KMS-11 (cell line): Measurements from ENCODE around the gene MRPL10.

Source experiments
- H2AFZ ChIP-seq: fragments of 200-600 bp; sonication (generic); 2 replicates; pipeline ENCODE4 v1.6.1; 2016; ENCODE audit warnings: antibody characterized with exemption, mixed run types, low read depth
- H3K27ac ChIP-seq: fragments of 200-600 bp; sonication (generic); 2 replicates; pipeline ENCODE4 v1.6.1; 2016; ENCODE audit warnings: mild to moderate bottlenecking, mixed run types
- H3K27me3 ChIP-seq: fragments of 200-600 bp; sonication (generic); 2 replicates; pipeline ENCODE4 v1.6.1; 2017; ENCODE audit warnings: mild to moderate bottlenecking, low read depth, mixed run types, moderate library complexity; ENCODE audit not compliant: insufficient read depth
- H3K36me3 ChIP-seq: fragments of 200-600 bp; sonication (generic); 2 replicates; pipeline ENCODE4 v1.6.1; 2017; ENCODE audit warnings: mild to moderate bottlenecking, mixed run types; ENCODE audit not compliant: insufficient read depth
- H3K4me1 ChIP-seq: fragments of 200-600 bp; sonication (generic); 2 replicates; pipeline ENCODE4 v1.6.1; 2016; ENCODE audit warnings: mild to moderate bottlenecking, low read depth, mixed run types; ENCODE audit not compliant: poor library complexity, severe bottlenecking
- H3K4me2 ChIP-seq: fragments of 200-600 bp; sonication (generic); 2 replicates; pipeline ENCODE4 v1.7.0; 2016; ENCODE audit warnings: mild to moderate bottlenecking, mixed run types
- H3K4me3 ChIP-seq: fragments of 200-600 bp; sonication (generic); IDR thresholded peaks from 2 replicates; pipeline ENCODE4 v1.6.1; 2017; ENCODE audit warnings: low read depth, low read length, mixed read lengths; ENCODE audit not compliant: insufficient read depth
- H3K79me2 ChIP-seq: fragments of 200-600 bp; sonication (generic); 2 replicates; pipeline ENCODE4 v1.6.1; 2016; ENCODE audit warnings: low read depth, mixed run types; ENCODE audit not compliant: insufficient read depth
- H3K9ac ChIP-seq: fragments of 200-600 bp; sonication (generic); 2 replicates; pipeline ENCODE4 v1.6.1; 2016; ENCODE audit warnings: mild to moderate bottlenecking, mixed run types
- H4K20me1 ChIP-seq: fragments of 200-600 bp; sonication (generic); 2 replicates; pipeline ENCODE4 v1.6.1; 2016; ENCODE audit warnings: mild to moderate bottlenecking, mixed run types; ENCODE audit not compliant: insufficient read depth
- CTCF ChIP-seq: fragments of 200-600 bp; sonication (generic); conservative IDR thresholded peaks from 2 replicates; pipeline ENCODE4 v1.6.1; 2017; ENCODE audit warnings: low read depth, mild to moderate bottlenecking, antibody characterized with exemption, low read length, moderate library complexity, mixed read lengths

MRPL10 gene

DNA sequence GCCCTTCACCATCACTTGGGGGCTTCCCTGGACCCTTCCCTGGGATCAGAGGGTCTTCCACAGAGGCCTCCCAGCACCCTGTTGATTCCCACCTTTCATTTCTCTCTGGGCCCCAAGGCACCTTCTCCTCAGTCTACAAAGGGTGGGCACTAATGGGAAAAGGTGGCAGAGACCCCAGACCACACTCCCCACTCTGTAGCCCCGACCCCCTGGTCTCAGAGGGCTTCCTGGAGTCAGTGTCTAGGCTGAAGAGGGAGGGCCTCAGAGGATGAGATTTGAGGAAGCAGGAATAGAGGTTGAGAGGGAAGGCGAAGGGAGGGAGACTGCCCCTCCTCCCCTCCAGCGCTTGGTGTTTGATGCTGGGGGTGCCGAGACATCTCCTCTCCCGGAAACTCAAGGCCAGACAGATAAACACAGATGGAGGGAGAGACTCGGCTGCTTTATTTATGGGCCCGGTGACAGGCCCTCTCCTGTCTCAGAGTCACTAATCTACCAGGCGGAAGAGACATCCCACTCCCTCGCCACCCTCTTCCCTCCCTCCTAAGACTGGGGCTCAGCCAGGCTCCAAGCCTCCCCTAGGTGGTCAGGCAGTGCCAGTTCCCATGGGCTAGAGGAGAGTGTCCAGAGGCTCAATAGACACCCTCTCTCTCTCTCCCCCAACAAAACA is 46.2 kb upstream of the MRPL10 start:
- Histone ChIP-seq H3K27me3 (peaks cover 87% of the 10 kb centered on the region), H3K36me3 (no peaks in the 10 kb centered on the region), H3K79me2 (no peaks in the 10 kb centered on the region), H3K4me1 (no peaks in the 10 kb centered on the region), H4K20me1 (no peaks in the 10 kb centered on the region), H3K4me2 (no peak overlapping the region), H3K4me3 (no peak overlapping the region), H2AFZ (no peak overlapping the region), H3K27ac (no peak overlapping the region), H3K9ac (no peak overlapping the region)
- no peak for TF ChIP-seq CTCF

DNA sequence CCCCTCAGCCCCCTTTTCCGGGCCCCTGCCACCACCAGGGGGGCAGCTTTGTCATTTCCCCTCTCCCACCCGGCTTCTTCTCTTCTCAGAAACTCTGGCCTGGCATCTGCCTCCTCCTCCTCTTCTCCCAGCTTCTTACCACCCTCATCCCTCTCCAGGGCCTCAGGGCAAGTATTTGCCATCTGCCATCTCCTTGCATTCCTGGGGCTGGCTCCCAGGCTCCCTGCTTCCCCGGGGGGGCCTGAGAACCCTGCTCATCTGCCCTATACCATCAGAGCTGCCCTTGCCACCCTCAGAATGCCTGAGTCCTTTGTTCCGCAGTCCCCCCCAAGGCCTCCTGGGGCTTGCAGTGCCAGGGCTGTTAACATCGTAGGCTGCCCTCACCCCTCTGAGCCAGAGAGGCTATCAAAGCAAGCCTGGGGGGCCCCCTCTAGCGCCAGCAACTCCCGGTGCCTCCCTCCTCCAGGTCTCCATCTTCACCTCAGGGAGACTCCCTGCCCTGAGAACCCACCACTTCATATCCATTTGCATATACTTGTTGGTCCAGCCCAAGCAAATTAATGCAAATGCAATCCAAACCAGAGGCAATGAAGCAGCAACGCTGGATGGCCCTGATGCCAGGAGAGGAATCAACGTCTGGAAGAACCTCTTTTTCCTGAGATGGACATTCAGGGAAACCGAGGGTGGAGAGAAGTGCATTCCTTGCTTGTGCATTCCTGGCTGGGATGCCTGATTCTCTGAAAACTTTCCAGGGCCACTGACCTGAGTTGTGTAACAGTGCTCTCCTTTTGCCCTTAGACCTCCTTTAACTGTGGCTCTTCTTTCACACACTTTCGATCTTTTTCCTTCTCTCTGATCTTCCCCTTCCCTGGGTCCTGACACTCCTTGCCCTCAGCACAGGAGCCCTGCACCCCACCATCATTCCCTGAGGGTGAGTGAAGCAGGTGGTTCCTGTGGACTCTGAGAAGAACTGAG is 44.0 kb upstream of the MRPL10 start:
- H4K20me1 ChIP-seq = no peaks in the 10 kb centered on the region
- H3K9ac ChIP-seq = no peak overlapping the region
- H3K27ac ChIP-seq = no peak overlapping the region
- no peak overlapping the region for H3K4me2 ChIP-seq
- no peak overlapping the region for H3K4me3 ChIP-seq
- peaks cover 93% of the 10 kb centered on the region for H3K27me3 ChIP-seq
- H2AFZ ChIP-seq = no peak overlapping the region
- TF ChIP-seq CTCF = no peak
- no peaks in the 10 kb centered on the region for H3K4me1 ChIP-seq
- no peaks in the 10 kb centered on the region for H3K36me3 ChIP-seq
- no peaks in the 10 kb centered on the region for H3K79me2 ChIP-seq

DNA sequence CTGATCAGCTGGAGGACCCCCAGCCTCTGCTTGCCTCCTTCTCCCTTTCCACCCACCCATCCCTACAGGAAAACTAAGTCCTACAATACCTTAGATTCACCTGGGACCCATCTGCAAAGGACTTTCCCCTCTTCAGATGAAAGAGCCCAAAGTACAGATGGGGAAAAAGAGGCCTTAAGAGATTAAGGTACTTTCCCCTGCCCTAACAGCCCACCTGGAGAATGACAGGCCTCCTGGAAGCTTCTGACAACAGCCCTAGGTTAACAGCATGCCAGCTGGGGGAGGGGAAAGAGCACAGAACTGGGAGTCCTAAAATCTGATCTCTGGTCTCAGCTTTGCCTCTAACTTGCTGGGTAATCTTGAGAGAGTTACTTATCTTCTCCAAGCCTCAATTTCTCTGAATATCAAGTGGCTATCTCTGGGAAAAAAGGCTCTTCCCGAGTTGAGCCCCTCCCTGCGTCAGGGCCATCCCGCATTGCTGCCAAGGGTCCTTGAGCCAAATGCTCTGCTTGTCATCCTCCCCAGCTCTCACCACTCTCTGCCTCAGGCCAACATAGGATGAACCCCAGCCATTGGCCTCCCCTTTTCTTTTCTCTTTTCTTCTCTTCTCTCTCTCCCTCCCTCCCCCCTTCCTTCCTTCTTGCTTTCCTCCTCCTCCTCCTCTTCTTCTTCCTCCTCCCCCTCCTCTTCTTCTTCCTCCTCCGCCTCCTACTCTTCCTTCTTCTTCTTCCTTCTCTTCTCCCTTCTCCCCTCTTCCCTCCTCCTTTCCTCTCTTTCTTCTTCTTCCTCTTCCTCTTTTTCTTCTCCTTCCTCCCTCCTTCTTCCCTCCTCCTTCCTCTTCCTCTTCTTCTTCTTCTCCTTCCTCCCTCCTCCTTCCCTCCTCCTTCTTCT is 42.1 kb upstream of the MRPL10 start:
- H3K4me1 ChIP-seq = no peaks in the 10 kb centered on the region
- no peak for TF ChIP-seq CTCF
- H3K4me2 ChIP-seq = no peak overlapping the region
- H2AFZ ChIP-seq = no peak overlapping the region
- peaks cover 93% of the 10 kb centered on the region for H3K27me3 ChIP-seq
- H3K79me2 ChIP-seq = no peaks in the 10 kb centered on the region
- no peaks in the 10 kb centered on the region for H3K36me3 ChIP-seq
- no peak overlapping the region for H3K9ac ChIP-seq
- no peaks in the 10 kb centered on the region for H4K20me1 ChIP-seq
- no peak overlapping the region for H3K4me3 ChIP-seq
- H3K27ac ChIP-seq = no peak overlapping the region

DNA sequence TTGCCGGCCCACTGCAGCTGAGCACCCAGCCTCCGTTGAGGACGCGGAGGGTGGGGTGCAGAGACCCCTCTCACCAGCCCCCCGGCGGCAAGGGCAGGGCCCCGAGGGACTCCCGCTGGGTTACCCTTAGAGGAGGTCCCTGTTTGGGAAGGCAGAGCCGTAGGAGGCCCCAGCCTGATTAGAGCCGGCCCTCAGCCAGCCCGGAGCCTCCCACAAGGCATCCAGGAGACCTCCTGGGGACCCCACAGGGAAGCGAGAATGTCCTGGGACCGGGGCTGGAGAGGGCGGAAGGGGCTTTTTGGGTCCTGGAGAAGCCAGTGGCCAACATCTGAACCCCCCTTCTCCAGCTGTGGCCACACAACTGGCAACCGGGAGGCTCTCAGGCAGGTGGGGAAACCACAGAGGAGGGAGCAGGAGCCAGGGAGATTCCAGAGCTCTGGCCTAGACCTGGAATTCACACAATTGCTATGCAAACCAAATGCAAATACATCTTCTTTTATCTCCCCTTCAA is 41.4 kb upstream of the MRPL10 start:
- Histone ChIP-seq H3K4me1 (no peaks in the 10 kb centered on the region), H3K27ac (no peak overlapping the region), H3K79me2 (no peaks in the 10 kb centered on the region), H2AFZ (no peak overlapping the region), H4K20me1 (no peaks in the 10 kb centered on the region), H3K4me2 (no peak overlapping the region), H3K36me3 (no peaks in the 10 kb centered on the region), H3K27me3 (peaks cover 93% of the 10 kb centered on the region), H3K4me3 (no peak overlapping the region), H3K9ac (no peak overlapping the region)
- TF ChIP-seq CTCF = no peak
